MM.1S (cell line): ENCODE results near the gene PADI1.

Experiments used
- DNase-seq: peaks from one replicate; pipeline ENCODE4 v3.0.0-alpha.2; 2015
- H2AFZ ChIP-seq: fragments of 300-600 bp; sonication (generic); 2 replicates; pipeline ENCODE4 v1.6.0; 2016; ENCODE audit warnings: antibody characterized with exemption, low read length
- H3F3A ChIP-seq: fragments of 300-600 bp; sonication (generic); 2 replicates; pipeline ENCODE4 v1.6.1; 2016; ENCODE audit warnings: mild to moderate bottlenecking, antibody characterized with exemption, low read length, moderate library complexity, mixed read lengths; ENCODE audit not compliant: insufficient read depth
- H3K27ac ChIP-seq: fragments of 300-600 bp; sonication (generic); 2 replicates; pipeline ENCODE4 v1.5.1; 2016; ENCODE audit warnings: mild to moderate bottlenecking, low read length
- H3K27me3 ChIP-seq: fragments of 300-600 bp; sonication (generic); replicated peaks from 2 replicates; pipeline ENCODE4 v1.6.0; 2016; ENCODE audit warnings: low read length; ENCODE audit not compliant: insufficient read depth
- H3K36me3 ChIP-seq: fragments of 300-600 bp; sonication (generic); replicated peaks from 2 replicates; pipeline ENCODE4 v1.6.1; 2016; ENCODE audit warnings: mild to moderate bottlenecking, low read length, mixed read lengths; ENCODE audit not compliant: insufficient read depth
- H3K4me1 ChIP-seq: fragments of 300-600 bp; sonication (generic); 2 replicates; pipeline ENCODE4 v1.6.1; 2016; ENCODE audit warnings: low read length, mixed read lengths
- H3K4me2 ChIP-seq: fragments of 300-600 bp; sonication (generic); 2 replicates; pipeline ENCODE4 v1.6.0; 2016; ENCODE audit warnings: low read depth, low read length
- H3K4me3 ChIP-seq: fragments of 300-600 bp; sonication (generic); 2 replicates; pipeline ENCODE4 v1.5.1; 2016; ENCODE audit warnings: low read length, mixed read lengths
- H3K79me2 ChIP-seq: fragments of 300-600 bp; sonication (generic); 2 replicates; pipeline ENCODE4 v1.6.1; 2016; ENCODE audit warnings: mixed run types, low read length, mixed read lengths
- H3K9ac ChIP-seq: fragments of 300-600 bp; sonication (generic); 2 replicates; pipeline ENCODE4 v1.6.1; 2016; ENCODE audit warnings: low read length, mixed read lengths
- H3K9me2 ChIP-seq: fragments of 300-600 bp; sonication (generic); replicated peaks from 2 replicates; pipeline ENCODE4 v1.6.1; 2016; ENCODE audit warnings: mild to moderate bottlenecking, low read length, mixed read lengths; ENCODE audit not compliant: insufficient read depth
- H3K9me3 ChIP-seq: fragments of 300-600 bp; sonication (generic); replicated peaks from 2 replicates; pipeline ENCODE4 v1.6.1; 2016; ENCODE audit warnings: mild to moderate bottlenecking, low read length, mixed read lengths; ENCODE audit not compliant: insufficient read depth
- H4K20me1 ChIP-seq: fragments of 300-600 bp; sonication (generic); 2 replicates; pipeline ENCODE4 v1.6.1; 2016; ENCODE audit warnings: mild to moderate bottlenecking, low read length, moderate library complexity, mixed read lengths; ENCODE audit not compliant: insufficient read depth
- EZH2 ChIP-seq: fragments of 300-600 bp; sonication (generic); optimal IDR thresholded peaks from 2 replicates; pipeline ENCODE3; 2017; ENCODE audit warnings: low read depth, mild to moderate bottlenecking, antibody characterized with exemption, low read length, mixed read lengths
- EZH2phosphoT487 ChIP-seq: fragments of 300-600 bp; sonication (generic); IDR thresholded peaks from 2 replicates; pipeline ENCODE4 v1.6.1; 2018; ENCODE audit warnings: antibody characterized with exemption, low read length
- TF ChIP-seq, protein P1 (sequence below): fragments of 300-600 bp; sonication (generic); IDR thresholded peaks from 2 replicates; pipeline ENCODE4 v1.5.1; 2016; ENCODE audit warnings: antibody characterized with exemption, low read length, mixed read lengths

PADI1 gene

DNA sequence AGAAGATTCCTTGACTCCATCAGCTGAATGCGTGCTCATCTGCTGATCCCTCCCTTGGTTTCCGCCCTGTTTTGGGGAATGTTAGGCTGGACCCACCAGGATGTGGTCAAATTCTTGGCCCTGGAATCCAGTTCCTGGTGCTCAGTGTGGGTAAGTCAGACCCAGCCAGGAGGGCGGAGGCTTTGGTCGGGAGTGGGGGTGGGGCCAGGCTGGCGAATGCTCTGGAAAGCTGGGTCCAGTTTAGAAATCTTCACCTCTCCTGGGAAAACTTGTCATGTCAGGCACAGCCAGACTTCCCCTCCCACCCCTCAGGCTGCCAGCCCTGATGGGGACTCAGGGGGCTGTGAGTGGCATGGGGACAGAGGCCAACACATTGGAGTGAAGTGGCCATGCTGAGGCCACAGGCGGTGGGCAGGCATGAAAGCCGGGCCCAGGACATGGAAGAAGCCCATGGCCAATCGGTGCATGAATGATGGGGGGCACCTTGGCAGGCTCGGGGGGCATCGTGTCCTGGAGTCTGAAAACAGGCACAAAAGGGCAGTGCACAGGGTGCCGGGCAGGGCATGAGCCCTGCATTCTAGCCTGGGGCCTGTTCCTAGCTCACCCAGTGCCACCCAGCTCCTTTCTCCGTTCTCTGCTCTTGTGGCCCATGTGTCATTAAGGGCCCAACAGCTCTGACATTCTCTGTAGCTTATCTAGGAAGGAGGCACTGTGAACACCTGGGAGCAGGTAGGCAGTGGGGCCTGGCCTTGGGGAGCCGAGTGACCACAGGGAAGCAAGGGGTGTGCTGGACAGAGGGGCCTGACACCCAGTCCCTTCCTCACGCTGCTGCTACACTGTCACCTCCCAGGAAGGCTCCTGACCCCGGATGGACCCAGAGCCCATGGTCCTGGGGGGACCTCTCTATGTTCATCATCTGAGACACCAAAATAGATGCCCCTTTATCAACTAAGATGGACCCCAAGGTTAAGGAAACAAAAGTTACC lies 14.6 kb upstream of the PADI1 start:
- no peaks in the 10 kb centered on the region for H3K9me2 ChIP-seq
- H3K79me2 ChIP-seq, result no peaks in the 10 kb centered on the region
- no peak for DNase-seq
- TF ChIP-seq EZH2 (no peak), EZH2phosphoT487 (no peak)
- TF ChIP-seq, protein P1, sequence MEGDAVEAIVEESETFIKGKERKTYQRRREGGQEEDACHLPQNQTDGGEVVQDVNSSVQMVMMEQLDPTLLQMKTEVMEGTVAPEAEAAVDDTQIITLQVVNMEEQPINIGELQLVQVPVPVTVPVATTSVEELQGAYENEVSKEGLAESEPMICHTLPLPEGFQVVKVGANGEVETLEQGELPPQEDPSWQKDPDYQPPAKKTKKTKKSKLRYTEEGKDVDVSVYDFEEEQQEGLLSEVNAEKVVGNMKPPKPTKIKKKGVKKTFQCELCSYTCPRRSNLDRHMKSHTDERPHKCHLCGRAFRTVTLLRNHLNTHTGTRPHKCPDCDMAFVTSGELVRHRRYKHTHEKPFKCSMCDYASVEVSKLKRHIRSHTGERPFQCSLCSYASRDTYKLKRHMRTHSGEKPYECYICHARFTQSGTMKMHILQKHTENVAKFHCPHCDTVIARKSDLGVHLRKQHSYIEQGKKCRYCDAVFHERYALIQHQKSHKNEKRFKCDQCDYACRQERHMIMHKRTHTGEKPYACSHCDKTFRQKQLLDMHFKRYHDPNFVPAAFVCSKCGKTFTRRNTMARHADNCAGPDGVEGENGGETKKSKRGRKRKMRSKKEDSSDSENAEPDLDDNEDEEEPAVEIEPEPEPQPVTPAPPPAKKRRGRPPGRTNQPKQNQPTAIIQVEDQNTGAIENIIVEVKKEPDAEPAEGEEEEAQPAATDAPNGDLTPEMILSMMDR, result no peak
- no peaks in the 10 kb centered on the region for H3F3A ChIP-seq
- no peak overlapping the region for H3K4me3 ChIP-seq
- H3K27ac ChIP-seq, result no peak overlapping the region
- H4K20me1 ChIP-seq, result no peaks in the 10 kb centered on the region
- H3K36me3 ChIP-seq, result no peaks in the 10 kb centered on the region
- H2AFZ ChIP-seq, result no peak overlapping the region
- no peak overlapping the region for H3K4me2 ChIP-seq
- H3K27me3 ChIP-seq, result peaks cover 93% of the 10 kb centered on the region
- no peaks in the 10 kb centered on the region for H3K4me1 ChIP-seq
- H3K9ac ChIP-seq, result no peak overlapping the region
- H3K9me3 ChIP-seq, result no peaks in the 10 kb centered on the region

DNA sequence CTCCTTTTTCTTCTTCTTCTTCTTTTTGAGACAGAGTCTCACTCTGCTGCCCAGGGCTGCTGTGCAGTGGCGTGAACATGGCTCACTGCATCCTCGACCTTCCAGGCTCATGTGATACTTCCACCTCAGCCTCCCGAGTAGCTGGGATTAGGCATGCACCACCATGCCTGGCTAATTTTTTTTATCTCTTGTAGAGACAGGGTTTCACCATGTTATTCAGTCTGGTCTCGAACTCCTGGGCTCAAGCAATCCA lies 13.0 kb upstream of the PADI1 start:
- Histone ChIP-seq H3K27ac (no peak overlapping the region), H3K36me3 (no peaks in the 10 kb centered on the region), H3K27me3 (peaks cover 94% of the 10 kb centered on the region), H4K20me1 (no peaks in the 10 kb centered on the region), H2AFZ (no peak overlapping the region), H3F3A (no peaks in the 10 kb centered on the region), H3K4me2 (no peak overlapping the region), H3K4me3 (no peak overlapping the region), H3K4me1 (no peaks in the 10 kb centered on the region), H3K9me3 (no peaks in the 10 kb centered on the region), H3K9me2 (no peaks in the 10 kb centered on the region), H3K9ac (no peak overlapping the region), H3K79me2 (no peaks in the 10 kb centered on the region)
- DNase-seq, result no peak
- TF ChIP-seq EZH2phosphoT487 (no peak), EZH2 (no peak)
- TF ChIP-seq, protein P1, result no peak

DNA sequence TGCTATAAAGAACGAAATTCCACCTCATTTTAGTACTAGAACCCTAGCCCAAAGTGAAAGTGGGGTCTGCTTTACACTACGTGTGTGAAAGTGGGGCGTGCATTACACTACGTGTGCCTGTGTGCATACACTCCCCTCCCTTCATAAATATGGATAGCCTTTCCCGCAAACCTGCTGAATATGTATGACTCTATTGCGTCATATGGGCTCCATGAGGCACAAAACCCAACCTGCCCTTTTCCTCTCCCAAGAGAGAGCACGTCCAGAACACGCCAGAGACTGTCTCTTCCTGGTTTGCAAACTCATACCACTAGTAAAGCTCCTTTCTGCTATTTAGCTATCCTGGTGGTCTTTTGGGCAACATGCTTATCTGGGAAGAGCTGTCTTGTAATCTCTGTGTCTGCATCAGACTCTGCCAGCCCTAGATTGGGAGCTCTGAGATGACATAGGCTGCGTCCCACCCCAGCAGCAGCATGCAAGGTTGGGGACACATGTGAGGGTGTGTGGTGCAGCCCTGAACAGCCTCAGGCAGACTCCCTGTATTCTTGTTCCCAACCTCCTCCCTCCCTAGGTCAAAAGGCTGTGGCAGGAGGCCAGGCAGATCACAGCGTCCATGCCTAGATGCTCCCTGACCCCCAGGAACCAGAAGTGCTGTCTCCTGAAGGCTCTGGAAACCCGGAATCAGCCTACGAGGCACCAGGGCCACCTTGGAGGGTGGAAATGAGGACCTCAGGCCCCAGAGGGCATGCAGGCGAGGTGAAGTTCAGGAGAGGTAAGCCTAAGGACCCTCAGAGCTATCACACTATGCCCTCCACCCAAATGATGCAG lies 12.3 kb upstream of the PADI1 start:
- H3K9me3 ChIP-seq, result no peaks in the 10 kb centered on the region
- no peak overlapping the region for H3K27ac ChIP-seq
- H3K36me3 ChIP-seq, result no peaks in the 10 kb centered on the region
- no peak overlapping the region for H3K4me3 ChIP-seq
- H3K79me2 ChIP-seq, result no peaks in the 10 kb centered on the region
- H3K9ac ChIP-seq, result no peak overlapping the region
- no peaks in the 10 kb centered on the region for H3K4me1 ChIP-seq
- no peak for DNase-seq
- peaks cover 94% of the 10 kb centered on the region for H3K27me3 ChIP-seq
- H3K9me2 ChIP-seq, result no peaks in the 10 kb centered on the region
- no peak overlapping the region for H3K4me2 ChIP-seq
- H2AFZ ChIP-seq, result no peak overlapping the region
- H3F3A ChIP-seq, result no peaks in the 10 kb centered on the region
- H4K20me1 ChIP-seq, result no peaks in the 10 kb centered on the region
- no peak for TF ChIP-seq EZH2phosphoT487
- no peak for TF ChIP-seq EZH2
- TF ChIP-seq, protein P1, result no peak
